Measurements from ENCODE around the gene TMEM44.

Gene TMEM44

DNA sequence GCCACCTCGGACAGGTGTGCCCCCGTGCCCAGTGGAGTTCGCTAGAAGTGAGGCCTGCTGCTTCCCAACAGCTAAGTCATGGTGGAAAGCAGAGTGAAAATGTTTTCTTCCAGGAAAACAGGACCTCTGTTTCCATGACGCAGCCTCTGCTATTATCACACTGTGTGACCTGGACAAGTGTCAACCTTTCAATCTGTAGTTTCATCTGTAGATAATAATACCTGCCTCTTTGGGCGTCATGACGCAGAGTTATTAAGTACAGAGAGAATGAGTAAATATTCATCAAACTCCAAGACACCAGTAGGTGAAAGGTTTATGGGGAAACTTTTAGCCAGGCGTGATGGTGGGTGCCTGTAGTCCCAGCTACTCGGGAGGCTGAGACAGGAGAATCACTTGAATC, 62.3 kb downstream of the TMEM44 start:
- H3K36me3 ChIP-seq (ENCODE audit: insufficient read depth), result no peaks in the 10 kb centered on the region
- TF ChIP-seq CTCF (conservative IDR thresholded peaks at IDR 0.05; ENCODE audit: low read depth, low read length), result no peak
- no peaks in the 10 kb centered on the region for H3K27me3 ChIP-seq (ENCODE audit: insufficient read depth, low read depth)
- no peak overlapping the region for H3K4me3 ChIP-seq (IDR thresholded peaks at IDR 0.05; ENCODE audit: insufficient read depth, low read depth, low read length)
- H3K4me2 ChIP-seq, result no peak overlapping the region
- H3K79me2 ChIP-seq (ENCODE audit: insufficient read depth, low read depth), result no peaks in the 10 kb centered on the region
- H3K4me1 ChIP-seq (ENCODE audit: low read depth, poor library complexity, severe bottlenecking), result no peaks in the 10 kb centered on the region
- H2AFZ ChIP-seq (ENCODE audit: low read depth), result no peak overlapping the region
- H3K9ac ChIP-seq, result no peak overlapping the region
- no peaks in the 10 kb centered on the region for H4K20me1 ChIP-seq (ENCODE audit: insufficient read depth)
- no peak overlapping the region for H3K27ac ChIP-seq

- Histone ChIP-seq H3K4me2 (no peak overlapping the region), H3K27ac (no peak overlapping the region), H3K9ac (no peak overlapping the region), H3K4me3 (IDR thresholded peaks at IDR 0.05; ENCODE audit: insufficient read depth, low read depth, low read length) (no peak overlapping the region), H3K79me2 (ENCODE audit: insufficient read depth, low read depth) (no peaks in the 10 kb centered on the region), H2AFZ (ENCODE audit: low read depth) (no peak overlapping the region), H3K36me3 (ENCODE audit: insufficient read depth) (no peaks in the 10 kb centered on the region), H3K4me1 (ENCODE audit: low read depth, poor library complexity, severe bottlenecking) (no peaks in the 10 kb centered on the region), H4K20me1 (ENCODE audit: insufficient read depth) (no peaks in the 10 kb centered on the region), H3K27me3 (ENCODE audit: insufficient read depth, low read depth) (no peaks in the 10 kb centered on the region)
- no peak for TF ChIP-seq CTCF (conservative IDR thresholded peaks at IDR 0.05; ENCODE audit: low read depth, low read length)
These were observed 63.0 kb downstream of the TMEM44 start for GRCh38 chr3:194570235-194570634.

- Histone ChIP-seq H3K27me3 (ENCODE audit: insufficient read depth, low read depth) (no peaks in the 10 kb centered on the region), H3K4me2 (no peak overlapping the region), H3K9ac (no peak overlapping the region), H3K27ac (no peak overlapping the region), H3K4me1 (ENCODE audit: low read depth, poor library complexity, severe bottlenecking) (no peaks in the 10 kb centered on the region), H4K20me1 (ENCODE audit: insufficient read depth) (no peaks in the 10 kb centered on the region), H3K79me2 (ENCODE audit: insufficient read depth, low read depth) (no peaks in the 10 kb centered on the region), H3K36me3 (ENCODE audit: insufficient read depth) (no peaks in the 10 kb centered on the region), H3K4me3 (IDR thresholded peaks at IDR 0.05; ENCODE audit: insufficient read depth, low read depth, low read length) (no peak overlapping the region), H2AFZ (ENCODE audit: low read depth) (no peak overlapping the region)
- TF ChIP-seq CTCF (conservative IDR thresholded peaks at IDR 0.05; ENCODE audit: low read depth, low read length), result no peak
These were observed 64.0 kb downstream of the TMEM44 start for GRCh38 chr3:194569252-194569651.

- Histone ChIP-seq H3K27ac (no peak overlapping the region), H3K36me3 (ENCODE audit: insufficient read depth) (no peaks in the 10 kb centered on the region), H2AFZ (ENCODE audit: low read depth) (no peak overlapping the region), H3K4me1 (ENCODE audit: low read depth, poor library complexity, severe bottlenecking) (no peaks in the 10 kb centered on the region), H3K4me2 (no peak overlapping the region), H3K79me2 (ENCODE audit: insufficient read depth, low read depth) (no peaks in the 10 kb centered on the region), H3K9ac (no peak overlapping the region), H3K4me3 (IDR thresholded peaks at IDR 0.05; ENCODE audit: insufficient read depth, low read depth, low read length) (no peak overlapping the region), H3K27me3 (ENCODE audit: insufficient read depth, low read depth) (no peaks in the 10 kb centered on the region), H4K20me1 (ENCODE audit: insufficient read depth) (no peaks in the 10 kb centered on the region)
- no peak for TF ChIP-seq CTCF (conservative IDR thresholded peaks at IDR 0.05; ENCODE audit: low read depth, low read length)
These were observed 67.5 kb downstream of the TMEM44 start for GRCh38 chr3:194565597-194566190.

All from KMS-11 (cell line).